Measurements from ENCODE around the gene TP53RK.

- TF ChIP-seq POLR2A (IDR thresholded peaks at IDR 0.05; ENCODE audit: low read depth, low read length) (no peak), POLR2AphosphoS5 (IDR thresholded peaks at IDR 0.05; ENCODE audit: low read depth, low read length) (no peak), TAF1 (IDR thresholded peaks at IDR 0.05; ENCODE audit: low read depth, low read length) (no peak), SPI1 (IDR thresholded peaks at IDR 0.05; ENCODE audit: low read depth, low read length) (no peak), PAX5 (IDR thresholded peaks at IDR 0.05; ENCODE audit: insufficient read depth, low read length, severe bottlenecking) (no peak)
Observed at GRCh38 chr20:46709459-46710152, 20.4 kb upstream of the TP53RK start, which contains the start of gene SLC2A10.
